ENCODE results near the gene PHF3. TPM values are rescaled to one million over a fixed set of nuclear protein-coding genes. Genes with fewer than 3 reads are reported as not detected.

PHF3 gene
- total and polyA plus RNA-seq, 8 donors, result 5.4 to 42.9 (median 31.2) TPM

GRCh38 chr6:63721181-63721580, 85.6 kb downstream of the PHF3 start:
- 56 to 65% methylated on average over 1 of the region's 1 CpG for WGBS, 2 donors
- FAIRE-seq (no peak), ATAC-seq (no peak), DNase-seq (no peak)
- no peaks in the 10 kb centered on the region for H3K36me3 ChIP-seq
- intact Hi-C loops (cut with DNase I), result no loop called here
- peaks cover 6 to 14% (median 12%) of the 10 kb centered on the region in 3 donors for H3K4me1 ChIP-seq
- no peaks in the 10 kb centered on the region for H3K9me3 ChIP-seq
- H3K27me3 ChIP-seq, result no peaks in the 10 kb centered on the region
- no peak overlapping the region for H3K4me3 ChIP-seq
- no peak for TF ChIP-seq CTCF (IDR thresholded peaks at IDR 0.05)
- H3K27ac ChIP-seq, result no peak overlapping the region

GRCh38 chr6:63724721-63725120, 89.1 kb downstream of the PHF3 start:
- FAIRE-seq, result no peak
- H3K27ac ChIP-seq, result no peak overlapping the region
- no peak overlapping the region for H3K4me3 ChIP-seq
- H3K27me3 ChIP-seq, result no peaks in the 10 kb centered on the region
- no peak for TF ChIP-seq CTCF (IDR thresholded peaks at IDR 0.05)
- H3K36me3 ChIP-seq, result no peaks in the 10 kb centered on the region
- ATAC-seq, result peak in 3 of 4 donors; percentile 53 to 74 (median 66)
- no peaks in the 10 kb centered on the region for H3K9me3 ChIP-seq
- DNase-seq, result no peak
- intact Hi-C loops (cut with DNase I), result no loop called here
- peaks cover 6 to 14% (median 12%) of the 10 kb centered on the region in 3 donors for H3K4me1 ChIP-seq

- H3K9me3 ChIP-seq, result no peaks in the 10 kb centered on the region
- H3K27me3 ChIP-seq, result no peaks in the 10 kb centered on the region
- intact Hi-C loops (cut with DNase I), result no loop called here
- H3K4me3 ChIP-seq, result no peak overlapping the region
- H3K4me1 ChIP-seq, result peaks cover 0 to 1% (median 0%) of the 10 kb centered on the region in 3 donors
- FAIRE-seq, result no peak
- H3K36me3 ChIP-seq, result no peaks in the 10 kb centered on the region
- H3K27ac ChIP-seq, result no peak overlapping the region
- no peak for ATAC-seq
- DNase-seq, result no peak
- no peak for TF ChIP-seq CTCF (IDR thresholded peaks at IDR 0.05)
Observed at GRCh38 chr6:63730311-63730710, 94.7 kb downstream of the PHF3 start.

- H3K4me3 ChIP-seq, result no peak overlapping the region
- H3K27me3 ChIP-seq, result no peaks in the 10 kb centered on the region
- no peaks in the 10 kb centered on the region for H3K36me3 ChIP-seq
- H3K4me1 ChIP-seq, result no peaks in the 10 kb centered on the region
- no peak overlapping the region for H3K27ac ChIP-seq
- ATAC-seq (no peak), FAIRE-seq (no peak), DNase-seq (no peak)
- 81 to 87% methylated on average over 3 of the region's 3 CpGs for WGBS, 2 donors
- no peak for TF ChIP-seq CTCF (IDR thresholded peaks at IDR 0.05)
- intact Hi-C loops (cut with DNase I), result no loop called here
- no peaks in the 10 kb centered on the region for H3K9me3 ChIP-seq
Observed at GRCh38 chr6:63731930-63732329, 96.3 kb downstream of the PHF3 start.

GRCh38 chr6:63732336-63732735, 96.7 kb downstream of the PHF3 start:
- H3K9me3 ChIP-seq, result no peaks in the 10 kb centered on the region
- TF ChIP-seq CTCF (IDR thresholded peaks at IDR 0.05), result no peak
- no peak overlapping the region for H3K27ac ChIP-seq
- intact Hi-C loops (cut with DNase I), result no loop called here
- no peaks in the 10 kb centered on the region for H3K27me3 ChIP-seq
- WGBS, 2 donors, result 72 to 91% methylated on average over 2 of the region's 2 CpGs
- FAIRE-seq (no peak), ATAC-seq (no peak), DNase-seq (no peak)
- H3K36me3 ChIP-seq, result no peaks in the 10 kb centered on the region
- H3K4me3 ChIP-seq, result no peak overlapping the region
- no peaks in the 10 kb centered on the region for H3K4me1 ChIP-seq

Measured in pancreas (tissue), 10 donors.